T1000 (cell line): ENCODE measurements around the gene DAND5.

Experiments
- DNase-seq: peaks from one replicate; lab custom pipeline; 2025; ENCODE audit warnings: mixed read lengths; lab: John Stamatoyannopoulos, UW

Gene DAND5

GRCh38 chr19:12969292-12969988 lies at the start of gene DAND5:
TSS of gene DAND5 (plus strand) at chr19:12969576. CDS start at chr19:12969661, 85 bp downstream.
- no peak for DNase-seq

- DNase-seq, result no peak
These were observed 48.3 kb upstream of the DAND5 start for GRCh38 chr19:12921047-12921446.

- DNase-seq, result no peak
These were observed 46.4 kb upstream of the DAND5 start for GRCh38 chr19:12922959-12923358.

- DNase-seq, result no peak
These were observed 44.6 kb upstream of the DAND5 start for GRCh38 chr19:12924621-12925310.

- no peak for DNase-seq
These were observed 39.3 kb upstream of the DAND5 start for GRCh38 chr19:12930002-12930645.

- no peak for DNase-seq
These were observed 36.7 kb upstream of the DAND5 start for GRCh38 chr19:12932392-12933286.

GRCh38 chr19:12933287-12934072 lies 35.9 kb upstream of the DAND5 start, which contains the start of gene FARSA:
TSS of gene FARSA (minus strand) at chr19:12933711. CDS start at chr19:12933696, 15 bp downstream.
- DNase-seq, result peak; percentile 73

GRCh38 chr19:12935071-12935470 lies 34.3 kb upstream of the DAND5 start:
- DNase-seq, result no peak

- DNase-seq, result no peak
These were observed 32.8 kb upstream of the DAND5 start for GRCh38 chr19:12936582-12936981.

GRCh38 chr19:12937093-12937926 lies 32.1 kb upstream of the DAND5 start:
- DNase-seq, result no peak

- DNase-seq, result peak; percentile 98
These were observed 31.2 kb upstream of the DAND5 start, which contains the start of gene CALR for GRCh38 chr19:12937927-12938778. TSS of gene CALR (plus strand) at chr19:12938609. CDS start at chr19:12938680, 71 bp downstream.

GRCh38 chr19:12938779-12939601 lies 30.4 kb upstream of the DAND5 start:
- DNase-seq, result no peak

GRCh38 chr19:12939975-12940423 lies 29.4 kb upstream of the DAND5 start:
- DNase-seq, result no peak

- DNase-seq, result no peak
These were observed 28.5 kb upstream of the DAND5 start for GRCh38 chr19:12940897-12941296.

- no peak for DNase-seq
These were observed 25.8 kb upstream of the DAND5 start for GRCh38 chr19:12943437-12944044.

- no peak for DNase-seq
These were observed 25.2 kb upstream of the DAND5 start for GRCh38 chr19:12944104-12944674.

- peak; percentile 96 for DNase-seq
These were observed 23.8 kb upstream of the DAND5 start, which contains the start of gene RAD23A for GRCh38 chr19:12945479-12946091. TSS of gene RAD23A (plus strand) at chr19:12945862. CDS start at chr19:12945949, 87 bp downstream.
